ENCODE measurements around the gene ABTB2. TPM values are rescaled to one million over a fixed set of nuclear protein-coding genes. Genes with fewer than 3 reads are reported as not detected.

ABTB2 gene
- total RNA-seq, 1 donor from 2014 or later: 72.8 TPM

- no peak overlapping the region for H3K4me3 Mint-ChIP-seq (ENCODE audit: unreplicated experiment)
- no peak overlapping the region for H3K27ac Mint-ChIP-seq (ENCODE audit: unreplicated experiment)
- TF ChIP-seq CTCF (IDR thresholded peaks at IDR 0.05; ENCODE audit: unreplicated experiment): no peak
- no peaks in the 10 kb centered on the region for H3K27me3 Mint-ChIP-seq (ENCODE audit: unreplicated experiment)
- DNase-seq (ENCODE audit: low spot score): no peak
- no peaks in the 10 kb centered on the region for H3K36me3 Mint-ChIP-seq (ENCODE audit: low read depth, unreplicated experiment)
- no peaks in the 10 kb centered on the region for H3K9me3 Mint-ChIP-seq (ENCODE audit: unreplicated experiment)
- no peaks in the 10 kb centered on the region for H3K4me1 Mint-ChIP-seq (ENCODE audit: unreplicated experiment)
Measured at GRCh38 chr11:34404280-34404679, 46.5 kb upstream of the ABTB2 start.

GRCh38 chr11:34403431-34403830, 45.6 kb upstream of the ABTB2 start:
- no peak for TF ChIP-seq CTCF (IDR thresholded peaks at IDR 0.05; ENCODE audit: unreplicated experiment)
- no peaks in the 10 kb centered on the region for H3K36me3 Mint-ChIP-seq (ENCODE audit: low read depth, unreplicated experiment)
- DNase-seq (ENCODE audit: low spot score): no peak
- H3K9me3 Mint-ChIP-seq (ENCODE audit: unreplicated experiment): no peaks in the 10 kb centered on the region
- H3K4me1 Mint-ChIP-seq (ENCODE audit: unreplicated experiment): no peaks in the 10 kb centered on the region
- no peak overlapping the region for H3K27ac Mint-ChIP-seq (ENCODE audit: unreplicated experiment)
- no peaks in the 10 kb centered on the region for H3K27me3 Mint-ChIP-seq (ENCODE audit: unreplicated experiment)
- H3K4me3 Mint-ChIP-seq (ENCODE audit: unreplicated experiment): no peak overlapping the region

DNA sequence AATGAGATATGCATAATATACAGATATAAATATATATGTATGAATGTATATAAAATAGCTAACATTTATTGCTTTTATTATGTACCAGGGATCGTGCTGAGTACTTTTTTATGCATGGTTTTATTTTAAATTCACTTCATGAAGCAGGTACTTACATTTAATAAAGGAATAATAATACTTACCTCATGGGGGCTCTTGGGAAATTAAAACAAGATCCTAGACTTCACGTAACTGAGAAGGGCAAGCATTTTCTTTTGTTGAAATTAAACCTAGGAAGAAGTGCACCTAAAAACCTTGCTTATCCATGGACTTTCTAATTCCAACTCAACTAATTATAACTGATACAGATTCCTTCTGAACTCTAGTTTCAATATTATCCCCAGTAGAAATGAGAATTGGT, 40.0 kb upstream of the ABTB2 start:
- no peak overlapping the region for H3K27ac Mint-ChIP-seq (ENCODE audit: unreplicated experiment)
- no peaks in the 10 kb centered on the region for H3K4me1 Mint-ChIP-seq (ENCODE audit: unreplicated experiment)
- no peak for DNase-seq (ENCODE audit: low spot score)
- H3K27me3 Mint-ChIP-seq (ENCODE audit: unreplicated experiment): peaks cover 1% of the 10 kb centered on the region
- H3K9me3 Mint-ChIP-seq (ENCODE audit: unreplicated experiment): no peaks in the 10 kb centered on the region
- no peak for TF ChIP-seq CTCF (IDR thresholded peaks at IDR 0.05; ENCODE audit: unreplicated experiment)
- H3K36me3 Mint-ChIP-seq (ENCODE audit: low read depth, unreplicated experiment): no peaks in the 10 kb centered on the region
- no peak overlapping the region for H3K4me3 Mint-ChIP-seq (ENCODE audit: unreplicated experiment)

DNA sequence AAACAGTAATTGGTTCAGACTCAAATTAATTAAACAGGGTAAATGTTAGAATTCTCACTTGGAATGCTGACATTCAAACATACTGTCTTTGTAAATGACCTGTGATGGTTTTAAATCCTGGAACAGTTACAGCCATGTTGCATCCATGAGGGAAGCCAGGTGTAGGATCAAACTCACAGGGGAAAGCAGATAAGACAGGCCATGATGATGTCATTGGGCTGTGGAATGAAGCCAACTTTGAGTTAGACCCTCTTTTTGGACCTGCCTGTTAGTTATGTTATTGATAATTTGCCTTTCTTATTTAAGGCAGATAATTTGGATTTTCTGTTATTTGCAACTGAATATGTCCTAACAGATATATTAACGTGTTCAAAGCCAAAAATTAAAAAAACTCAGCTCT, 39.3 kb upstream of the ABTB2 start:
- no peaks in the 10 kb centered on the region for H3K4me1 Mint-ChIP-seq (ENCODE audit: unreplicated experiment)
- H3K36me3 Mint-ChIP-seq (ENCODE audit: low read depth, unreplicated experiment): no peaks in the 10 kb centered on the region
- peaks cover 1% of the 10 kb centered on the region for H3K27me3 Mint-ChIP-seq (ENCODE audit: unreplicated experiment)
- TF ChIP-seq CTCF (IDR thresholded peaks at IDR 0.05; ENCODE audit: unreplicated experiment): no peak
- H3K9me3 Mint-ChIP-seq (ENCODE audit: unreplicated experiment): no peaks in the 10 kb centered on the region
- H3K27ac Mint-ChIP-seq (ENCODE audit: unreplicated experiment): no peak overlapping the region
- DNase-seq (ENCODE audit: low spot score): no peak
- no peak overlapping the region for H3K4me3 Mint-ChIP-seq (ENCODE audit: unreplicated experiment)

DNA sequence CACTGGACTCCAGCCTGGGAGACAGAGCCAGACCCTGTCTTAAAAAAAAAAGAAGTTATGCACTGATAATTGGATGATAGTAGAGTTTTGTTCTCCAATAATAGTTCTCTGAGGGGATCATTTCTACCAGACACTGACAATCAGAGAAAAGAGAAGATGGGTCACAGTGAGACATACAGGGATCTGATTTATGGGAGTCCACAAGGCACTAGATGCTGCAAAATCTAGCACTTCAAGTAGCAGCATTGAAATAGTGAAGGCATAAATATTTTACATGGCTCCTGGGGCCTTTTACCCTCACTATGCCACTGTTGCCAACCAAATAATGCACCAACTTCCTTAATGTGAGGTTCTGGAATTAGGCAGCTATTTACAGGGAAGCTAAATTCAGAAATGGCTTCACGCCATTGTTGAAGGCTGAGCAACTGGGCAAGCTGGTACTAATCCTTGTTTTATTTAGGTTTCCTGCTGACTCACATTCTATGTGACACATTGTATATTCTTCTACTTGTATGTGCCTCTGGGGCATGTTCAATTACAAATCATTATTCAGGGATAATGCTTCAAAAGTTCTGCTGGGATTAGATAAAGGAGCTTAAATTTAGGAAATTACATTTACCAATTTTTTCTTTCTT, 38.2 kb upstream of the ABTB2 start:
- TF ChIP-seq CTCF (IDR thresholded peaks at IDR 0.05; ENCODE audit: unreplicated experiment): no peak
- Mint-ChIP-seq H3K27ac (ENCODE audit: unreplicated experiment) (no peak overlapping the region), H3K4me1 (ENCODE audit: unreplicated experiment) (no peaks in the 10 kb centered on the region), H3K4me3 (ENCODE audit: unreplicated experiment) (no peak overlapping the region), H3K27me3 (ENCODE audit: unreplicated experiment) (peaks cover 1% of the 10 kb centered on the region), H3K9me3 (ENCODE audit: unreplicated experiment) (no peaks in the 10 kb centered on the region), H3K36me3 (ENCODE audit: low read depth, unreplicated experiment) (no peaks in the 10 kb centered on the region)
- DNase-seq (ENCODE audit: low spot score): no peak
